NB4 (cell line): ENCODE results near the gene SKAP1.

Experiments used
- MYC ChIP-seq: IDR thresholded peaks from 2 replicates; pipeline ENCODE4 v1.6.1; 2011; ENCODE audit warnings: low read depth, low read length
- POLR2A ChIP-seq: IDR thresholded peaks from 2 replicates; pipeline ENCODE4 v1.6.1; 2011; ENCODE audit warnings: mild to moderate bottlenecking; ENCODE audit not compliant: insufficient read length; ENCODE audit errors: extremely low read depth
- TF ChIP-seq, protein P1 (sequence below): IDR thresholded peaks from one replicate; pipeline ENCODE4 v1.5.1; 2012; ENCODE audit warnings: low read depth, low read length
- TF ChIP-seq, protein P2 (sequence below): IDR thresholded peaks from 2 replicates; pipeline ENCODE4 v1.6.1; 2011; ENCODE audit warnings: low read depth, low read length

DNA sequence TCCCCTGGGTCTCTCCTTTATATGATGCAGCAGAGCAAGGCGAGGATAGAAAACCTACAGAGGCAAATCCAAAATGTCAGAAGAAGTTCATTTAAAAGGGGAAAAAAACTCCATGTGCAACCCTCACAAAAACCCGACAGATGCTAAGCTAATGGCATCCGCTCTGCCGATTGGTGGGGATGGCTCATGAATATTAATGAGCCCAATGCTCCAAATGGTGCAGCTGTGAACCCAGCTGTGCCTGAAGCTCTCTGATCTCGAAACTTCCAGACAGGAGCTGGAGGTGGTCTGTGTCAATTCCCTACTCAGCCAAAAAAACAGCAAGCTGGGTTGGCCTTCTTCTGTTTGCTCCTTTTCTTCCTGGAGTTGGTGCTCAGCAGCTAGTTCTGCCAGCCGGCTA lies 306.9 kb downstream of the SKAP1 start:
- TF ChIP-seq, protein P1, sequence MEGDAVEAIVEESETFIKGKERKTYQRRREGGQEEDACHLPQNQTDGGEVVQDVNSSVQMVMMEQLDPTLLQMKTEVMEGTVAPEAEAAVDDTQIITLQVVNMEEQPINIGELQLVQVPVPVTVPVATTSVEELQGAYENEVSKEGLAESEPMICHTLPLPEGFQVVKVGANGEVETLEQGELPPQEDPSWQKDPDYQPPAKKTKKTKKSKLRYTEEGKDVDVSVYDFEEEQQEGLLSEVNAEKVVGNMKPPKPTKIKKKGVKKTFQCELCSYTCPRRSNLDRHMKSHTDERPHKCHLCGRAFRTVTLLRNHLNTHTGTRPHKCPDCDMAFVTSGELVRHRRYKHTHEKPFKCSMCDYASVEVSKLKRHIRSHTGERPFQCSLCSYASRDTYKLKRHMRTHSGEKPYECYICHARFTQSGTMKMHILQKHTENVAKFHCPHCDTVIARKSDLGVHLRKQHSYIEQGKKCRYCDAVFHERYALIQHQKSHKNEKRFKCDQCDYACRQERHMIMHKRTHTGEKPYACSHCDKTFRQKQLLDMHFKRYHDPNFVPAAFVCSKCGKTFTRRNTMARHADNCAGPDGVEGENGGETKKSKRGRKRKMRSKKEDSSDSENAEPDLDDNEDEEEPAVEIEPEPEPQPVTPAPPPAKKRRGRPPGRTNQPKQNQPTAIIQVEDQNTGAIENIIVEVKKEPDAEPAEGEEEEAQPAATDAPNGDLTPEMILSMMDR: no peak
- no peak for TF ChIP-seq POLR2A
- TF ChIP-seq, protein P2, sequence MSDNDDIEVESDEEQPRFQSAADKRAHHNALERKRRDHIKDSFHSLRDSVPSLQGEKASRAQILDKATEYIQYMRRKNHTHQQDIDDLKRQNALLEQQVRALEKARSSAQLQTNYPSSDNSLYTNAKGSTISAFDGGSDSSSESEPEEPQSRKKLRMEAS: no peak
- TF ChIP-seq MYC: no peak
